NOMO-1 (cell line): ENCODE results near the gene EPM2AIP1.
"Not testable (repeated sequence)": the region's sequence is repeated elsewhere in the genome, so short reads cannot be mapped to it uniquely, and the experiment has no call there.

Experiments
- DNase-seq, 2 experiments: peaks; one replicate each; lab custom pipeline; 2025; ENCODE audit not compliant: unreplicated experiment in 2 of 2; lab: John Stamatoyannopoulos, UW

The EPM2AIP1 gene

DNA sequence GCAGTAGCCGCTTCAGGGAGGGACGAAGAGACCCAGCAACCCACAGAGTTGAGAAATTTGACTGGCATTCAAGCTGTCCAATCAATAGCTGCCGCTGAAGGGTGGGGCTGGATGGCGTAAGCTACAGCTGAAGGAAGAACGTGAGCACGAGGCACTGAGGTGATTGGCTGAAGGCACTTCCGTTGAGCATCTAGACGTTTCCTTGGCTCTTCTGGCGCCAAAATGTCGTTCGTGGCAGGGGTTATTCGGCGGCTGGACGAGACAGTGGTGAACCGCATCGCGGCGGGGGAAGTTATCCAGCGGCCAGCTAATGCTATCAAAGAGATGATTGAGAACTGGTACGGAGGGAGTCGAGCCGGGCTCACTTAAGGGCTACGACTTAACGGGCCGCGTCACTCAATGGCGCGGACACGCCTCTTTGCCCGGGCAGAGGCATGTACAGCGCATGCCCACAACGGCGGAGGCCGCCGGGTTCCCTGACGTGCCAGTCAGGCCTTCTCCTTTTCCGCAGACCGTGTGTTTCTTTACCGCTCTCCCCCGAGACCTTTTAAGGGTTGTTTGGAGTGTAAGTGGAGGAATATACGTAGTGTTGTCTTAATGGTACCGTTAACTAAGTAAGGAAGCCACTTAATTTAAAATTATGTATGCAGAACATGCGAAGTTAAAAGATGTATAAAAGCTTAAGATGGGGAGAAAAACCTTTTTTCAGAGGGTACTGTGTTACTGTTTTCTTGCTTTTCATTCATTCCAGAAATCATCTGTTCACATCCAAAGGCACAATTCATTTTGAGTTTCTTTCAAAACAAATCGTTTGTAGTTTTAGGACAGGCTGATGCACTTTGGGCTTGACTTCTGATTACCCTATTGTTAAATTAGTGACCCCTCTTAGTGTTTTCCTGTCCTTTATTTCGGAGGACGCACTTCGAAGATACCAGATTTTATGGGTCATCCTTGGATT lies 674 bp upstream of the EPM2AIP1 start, which contains the start of gene MLH1:
Gene MLH1, plus strand, starts transcription at position 193 of the 958 bp plus-strand sequence. Its CDS starts 30 bp downstream, at position 223.
- no peak for DNase-seq

DNA sequence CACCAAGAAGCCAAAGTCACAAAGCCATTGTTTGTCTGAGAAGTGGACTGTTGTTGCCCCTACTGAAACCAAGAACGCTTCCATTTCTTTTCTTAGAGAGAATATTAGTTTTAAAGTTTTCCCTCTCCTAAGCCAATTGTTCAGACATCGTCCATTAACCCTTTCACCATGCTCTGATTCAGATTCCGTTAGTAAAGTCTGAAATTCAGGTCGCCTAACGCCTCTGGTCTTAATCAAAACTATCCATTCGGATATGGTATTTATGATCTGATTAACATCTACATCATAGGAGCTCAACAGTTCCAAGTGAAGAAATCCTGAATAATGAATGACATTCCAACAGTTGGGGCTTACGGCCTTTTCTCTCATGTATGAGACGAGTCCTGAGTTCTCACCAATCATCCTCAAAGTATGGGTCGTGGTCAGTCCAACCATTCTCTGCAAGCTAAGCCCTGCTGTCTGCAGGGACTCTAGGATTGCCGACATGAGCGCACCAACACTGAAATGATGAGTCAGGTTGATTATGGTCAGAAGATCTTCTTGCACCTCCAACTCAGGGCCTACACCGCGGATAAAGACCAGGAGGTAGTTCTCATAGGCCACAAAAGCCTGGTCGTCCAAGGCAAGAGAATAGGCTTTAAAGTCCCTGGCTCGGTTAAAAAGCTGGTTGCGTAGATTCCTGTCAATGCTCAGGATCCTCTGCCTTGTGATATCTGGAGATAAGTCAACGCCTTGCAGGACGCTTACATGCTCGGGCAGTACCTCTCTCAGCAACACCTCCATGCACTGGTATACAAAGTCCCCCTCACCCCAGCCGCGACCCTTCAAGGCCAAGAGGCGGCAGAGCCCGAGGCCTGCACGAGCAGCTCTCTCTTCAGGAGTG lies 767 bp downstream of the EPM2AIP1 start:
- no peak for DNase-seq

DNA sequence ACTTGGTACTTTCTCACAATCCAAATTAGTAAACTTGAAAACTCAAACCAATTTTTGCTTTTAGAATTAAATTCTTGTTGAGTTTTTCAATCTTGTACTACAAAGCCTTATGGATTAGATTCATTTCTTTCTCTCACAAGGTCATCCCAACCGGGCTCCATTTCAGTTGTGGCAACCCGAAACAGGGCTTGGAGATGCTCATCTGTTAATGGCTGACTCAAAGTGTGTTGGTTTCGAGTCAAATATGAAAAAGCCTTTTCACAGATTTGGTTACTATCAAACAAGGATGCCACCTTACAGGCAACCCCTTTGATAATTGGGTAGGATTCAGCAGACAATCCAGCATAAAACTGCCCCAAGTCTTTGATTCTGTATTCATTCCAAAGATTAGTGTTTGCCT lies 1.8 kb downstream of the EPM2AIP1 start:
- no peak for DNase-seq

DNA sequence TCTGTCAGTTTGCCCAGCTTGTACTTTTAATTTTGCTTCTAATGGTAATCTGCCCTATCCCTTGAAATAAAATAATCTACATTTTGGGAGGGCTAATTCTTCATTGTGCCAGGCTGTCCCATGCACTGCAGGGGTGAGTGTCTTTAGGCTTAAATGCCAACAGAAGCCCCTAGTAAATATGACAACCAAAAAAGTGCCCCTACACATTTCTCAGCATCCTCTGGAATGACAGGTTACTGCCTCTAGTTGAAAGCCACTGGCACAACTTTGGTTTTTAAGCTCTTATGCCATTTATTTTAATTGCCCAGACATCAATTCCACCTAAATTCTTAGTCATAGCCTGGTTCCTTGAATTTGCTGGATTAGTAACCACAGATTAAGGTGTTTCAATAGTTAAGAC lies 3.4 kb downstream of the EPM2AIP1 start:
- no peak for DNase-seq

DNA sequence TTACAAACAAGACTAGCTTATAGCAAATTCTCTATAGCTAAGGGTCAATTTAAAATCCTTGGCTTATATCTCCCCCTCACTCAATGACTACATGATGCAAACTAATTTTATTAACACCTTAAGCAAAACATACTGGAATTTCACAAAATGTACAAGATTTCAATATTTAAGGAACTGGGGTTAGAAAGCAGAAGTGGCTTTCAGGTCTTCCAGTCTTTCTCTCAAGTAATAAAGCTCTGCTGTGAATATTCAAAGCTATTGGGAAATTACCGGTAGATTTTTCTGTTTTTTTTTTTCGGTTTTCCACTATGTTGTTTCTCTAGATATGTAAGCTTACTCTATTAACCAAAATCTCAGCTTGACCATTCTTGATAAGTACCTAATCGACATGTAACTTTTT lies 3.9 kb downstream of the EPM2AIP1 start:
- DNase-seq, result no peak

DNA sequence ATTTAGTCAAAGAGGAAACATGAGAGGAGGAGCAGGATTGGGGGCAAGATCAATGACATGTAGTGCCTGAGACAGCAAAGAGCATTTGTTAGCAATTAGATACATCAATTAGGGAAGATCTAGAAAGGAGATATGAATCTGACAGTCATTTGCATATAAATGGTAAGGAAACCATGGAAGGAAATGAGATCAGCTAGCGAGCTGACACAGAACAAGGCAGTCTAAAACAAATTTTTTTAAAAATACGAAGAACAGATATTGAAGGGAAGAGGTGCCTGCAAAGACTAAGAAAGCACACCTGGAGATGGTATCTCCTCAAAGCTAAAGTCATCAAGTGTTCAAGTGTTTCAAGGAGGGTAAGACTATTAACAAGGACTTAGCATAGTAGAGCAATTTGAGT lies 4.6 kb downstream of the EPM2AIP1 start:
- DNase-seq, result no peak

DNA sequence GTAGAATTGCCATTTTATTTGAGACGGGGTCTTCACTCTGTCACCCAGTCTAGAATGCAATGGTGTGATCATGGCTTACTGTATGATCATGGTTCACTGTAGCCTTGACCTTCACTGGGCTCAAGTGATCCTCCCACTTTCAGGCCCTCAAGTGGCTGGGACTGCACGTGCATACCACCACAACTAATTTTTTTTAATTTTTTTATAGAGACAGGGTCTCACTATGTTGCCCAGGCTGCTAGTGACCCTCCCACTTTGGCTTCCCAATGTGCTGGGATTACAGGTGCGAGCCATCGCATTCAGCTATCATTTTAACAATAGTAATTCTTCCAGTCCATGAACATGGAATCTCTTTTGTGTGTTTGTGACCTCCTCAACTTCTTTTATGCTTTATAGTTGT lies 11.9 kb downstream of the EPM2AIP1 start:
- no peak for DNase-seq

DNA sequence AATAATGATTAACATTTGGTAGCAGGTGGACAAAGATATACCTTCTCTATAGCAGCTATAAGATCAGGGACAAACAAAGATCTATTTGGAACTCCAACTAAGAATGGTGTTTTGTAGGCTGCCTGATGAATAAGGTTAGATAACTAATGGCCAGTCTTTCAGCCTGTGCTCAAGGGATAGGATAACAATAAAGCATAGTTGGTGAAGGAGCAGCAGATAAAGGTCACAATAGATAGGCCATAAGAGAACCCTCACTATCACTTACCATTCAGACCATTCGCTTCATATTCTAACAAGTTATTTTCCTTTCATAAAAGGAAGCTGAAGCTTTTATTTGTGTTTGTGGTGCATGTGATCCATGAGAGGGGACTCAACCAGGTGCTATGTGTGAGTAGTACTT lies 19.8 kb downstream of the EPM2AIP1 start:
- DNase-seq, result no peak

DNA sequence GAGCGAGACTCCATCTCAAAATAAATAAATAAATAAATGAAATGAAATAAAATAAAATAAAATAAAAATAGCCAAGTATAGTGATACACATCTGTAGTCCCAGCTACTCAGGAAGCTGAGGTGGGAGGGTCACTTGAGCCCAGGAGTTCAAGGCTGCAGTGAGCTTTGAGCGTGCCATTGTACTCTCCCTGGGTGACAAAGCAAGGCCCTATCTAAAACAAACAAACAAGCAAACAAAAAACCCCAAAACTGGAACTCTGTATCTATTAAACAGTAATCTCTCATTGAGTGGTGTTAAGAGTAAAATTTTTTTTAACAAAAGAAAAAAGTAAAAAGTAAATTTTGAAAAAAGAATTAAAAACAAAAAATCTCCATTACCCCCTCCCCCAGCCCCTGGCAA lies 20.8 kb downstream of the EPM2AIP1 start:
- no peak for DNase-seq

DNA sequence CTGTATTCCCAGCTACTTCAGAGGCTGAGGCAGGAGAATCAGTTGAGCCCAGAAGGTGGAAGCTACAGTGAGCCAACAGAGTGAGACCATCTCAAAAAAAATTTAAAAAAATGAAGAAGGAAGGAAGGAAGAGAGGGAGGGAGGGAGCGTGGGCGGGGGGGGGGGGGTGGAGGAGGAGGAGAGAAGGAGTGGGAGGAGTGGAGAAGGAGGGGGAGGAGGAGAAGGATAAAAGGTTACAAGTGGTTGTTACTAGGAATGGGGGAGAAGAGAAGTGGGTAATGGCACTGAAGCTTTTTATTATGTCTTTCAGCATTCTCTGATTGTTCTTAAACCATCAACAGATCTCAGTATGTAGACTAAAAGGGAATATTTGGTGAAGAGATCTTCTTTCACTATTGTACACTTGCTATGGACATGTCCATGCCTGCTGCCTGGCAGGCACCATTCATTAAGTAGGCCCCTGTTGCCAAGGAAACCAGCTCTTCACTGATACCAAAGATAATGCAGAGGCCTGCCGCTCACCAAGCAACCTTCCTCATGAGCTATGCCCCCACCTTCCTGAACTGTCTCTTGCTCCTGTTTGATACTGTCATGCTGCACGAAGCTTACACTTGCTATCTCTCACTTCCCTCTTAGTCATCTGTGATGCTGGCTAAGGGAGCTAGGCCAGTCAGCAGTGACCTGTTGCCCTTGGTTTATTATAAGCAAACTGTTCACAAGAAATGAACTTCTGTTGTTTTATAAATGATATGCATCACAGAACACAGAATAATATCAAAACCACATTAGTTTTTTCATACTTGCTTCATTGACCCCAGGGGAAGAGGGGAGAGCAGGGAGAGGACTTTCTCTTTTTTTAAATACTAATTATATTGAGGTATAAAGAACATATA lies 23.1 kb downstream of the EPM2AIP1 start:
- peak; percentile 70 to 91 for DNase-seq

DNA sequence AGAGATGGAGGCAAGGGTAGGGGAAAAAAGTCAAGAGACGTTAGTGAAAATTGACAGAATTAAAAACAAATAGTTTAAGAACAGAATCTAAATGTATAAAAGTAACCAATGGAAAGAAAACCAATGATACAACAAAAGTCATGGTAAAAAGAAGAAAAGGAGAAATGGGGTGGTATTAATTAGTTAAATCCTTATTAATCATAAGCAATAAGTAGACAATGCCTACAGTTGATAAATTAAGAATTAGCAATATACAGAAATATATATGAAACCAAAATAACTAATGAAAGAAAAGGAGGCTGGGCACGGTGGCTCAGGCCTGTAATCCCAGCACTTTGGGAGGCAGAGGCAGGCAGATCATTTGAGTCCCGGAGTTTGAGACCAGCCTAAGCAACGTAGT lies 23.8 kb downstream of the EPM2AIP1 start:
- no peak for DNase-seq

DNA sequence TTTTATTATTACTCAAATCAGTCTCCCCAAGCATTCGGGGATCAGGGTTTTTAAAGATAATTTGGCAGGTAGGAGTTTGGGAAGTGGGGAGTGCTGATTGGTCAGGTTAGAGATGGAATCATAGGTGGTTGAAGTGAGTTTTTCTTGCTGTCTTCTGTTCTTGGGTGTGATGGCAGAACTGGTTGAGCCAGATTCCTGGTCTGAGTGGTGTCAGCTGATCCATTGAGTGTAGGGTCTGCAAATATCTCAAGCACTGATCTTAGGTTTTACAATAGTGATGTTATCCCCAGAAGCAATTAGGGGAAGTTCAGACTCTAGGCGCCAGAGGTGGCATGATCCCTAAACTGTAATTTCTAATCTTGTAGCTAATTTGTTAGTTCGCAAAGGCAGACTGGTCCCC lies 27.5 kb downstream of the EPM2AIP1 start:
- DNase-seq, result no peak

DNA sequence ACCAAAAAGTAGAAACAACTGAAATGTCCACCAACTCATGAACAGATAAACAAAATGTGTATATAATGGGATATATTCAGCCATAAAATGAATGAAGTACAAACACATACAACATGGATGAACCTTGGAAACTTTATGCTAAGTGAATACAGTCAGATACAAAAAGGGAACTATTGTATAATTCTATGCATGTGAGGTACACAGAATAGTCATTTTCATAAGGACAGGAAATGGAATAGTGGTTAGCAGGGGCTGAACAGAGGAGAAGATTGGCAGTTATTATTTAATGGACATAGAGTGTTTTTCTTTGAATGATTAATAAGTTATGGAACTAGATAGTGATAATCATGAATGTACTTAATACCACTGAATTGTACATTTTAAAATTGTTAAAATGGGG lies 28.1 kb downstream of the EPM2AIP1 start:
- DNase-seq, result peak in 1 of 2 experiments; percentile 22

DNA sequence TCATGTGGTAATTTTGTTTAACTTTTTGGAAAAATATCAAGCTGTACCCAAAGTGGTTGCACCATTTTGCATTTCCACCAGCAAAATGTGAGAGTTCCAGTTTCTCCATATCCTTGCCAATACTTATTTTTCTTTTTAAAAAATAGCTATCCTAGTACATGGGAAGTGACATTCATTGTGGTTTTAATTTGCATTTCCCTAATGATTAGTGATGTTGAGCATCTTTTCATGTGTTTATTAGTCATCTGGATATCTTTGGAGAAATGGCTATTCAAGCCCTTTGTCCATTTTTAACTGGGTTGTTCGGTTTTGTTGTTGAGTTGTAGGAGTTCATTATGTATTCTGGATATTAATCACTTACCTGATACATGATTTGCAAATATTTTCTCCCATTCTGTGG lies 28.6 kb downstream of the EPM2AIP1 start:
- no peak for DNase-seq

DNA sequence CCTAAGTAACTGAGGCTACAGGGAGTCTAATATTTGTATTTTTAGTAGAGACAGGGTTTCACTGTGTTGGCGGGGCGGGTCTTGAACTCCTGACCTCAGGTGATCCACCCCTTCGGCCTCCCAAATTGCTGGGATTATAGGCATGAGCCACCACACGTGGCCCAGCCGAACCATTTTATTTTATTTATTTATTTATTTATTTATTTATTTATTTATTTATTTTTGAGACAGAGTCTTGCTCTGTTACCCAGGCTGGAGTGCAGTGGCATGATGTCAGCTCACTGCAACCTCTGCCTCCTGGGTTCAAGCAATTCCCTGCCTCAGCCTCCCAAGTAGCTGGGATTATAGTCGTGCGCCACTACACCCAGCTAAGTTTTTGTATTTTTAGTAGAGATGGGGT lies 29.9 kb downstream of the EPM2AIP1 start:
- DNase-seq, result not testable (repeated sequence)

DNA sequence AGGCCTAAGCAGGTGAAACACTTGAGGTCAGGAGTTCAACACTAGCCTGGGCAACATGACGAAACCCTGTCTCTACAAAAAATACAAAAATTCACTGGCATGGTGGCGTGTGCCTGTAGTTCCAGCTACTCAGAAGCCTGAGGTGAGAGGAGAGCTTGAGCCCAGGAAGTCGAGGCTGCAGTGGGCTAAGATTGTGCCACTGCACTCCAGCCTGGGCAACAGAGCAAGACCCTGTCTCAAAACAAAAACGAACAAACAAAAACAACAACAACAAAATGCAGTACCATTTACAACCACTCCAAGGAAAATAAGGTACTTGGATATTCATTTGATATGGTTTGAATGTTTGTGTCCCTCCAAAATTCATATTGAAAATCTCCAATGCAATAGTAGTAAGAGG lies 32.4 kb downstream of the EPM2AIP1 start:
- DNase-seq, result no peak

DNA sequence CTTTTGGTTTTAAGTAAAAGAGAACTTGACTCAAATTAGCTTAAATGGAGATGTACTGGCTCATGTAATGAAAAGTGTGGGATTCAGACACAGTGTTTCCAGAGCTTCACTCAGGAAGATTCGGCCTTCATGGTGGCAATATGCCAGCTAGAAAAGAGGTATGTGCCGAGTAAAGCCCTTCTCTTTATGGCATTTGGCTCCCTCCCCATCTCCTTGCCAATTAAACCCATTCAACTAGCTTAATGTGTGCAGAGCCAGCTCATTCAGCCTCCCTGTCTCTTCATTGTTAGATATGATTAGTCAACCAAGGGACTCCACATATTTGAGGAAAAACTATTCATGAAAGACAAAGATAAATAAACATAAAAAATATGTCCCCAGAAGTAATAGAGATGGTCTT lies 33.1 kb downstream of the EPM2AIP1 start:
- no peak for DNase-seq

DNA sequence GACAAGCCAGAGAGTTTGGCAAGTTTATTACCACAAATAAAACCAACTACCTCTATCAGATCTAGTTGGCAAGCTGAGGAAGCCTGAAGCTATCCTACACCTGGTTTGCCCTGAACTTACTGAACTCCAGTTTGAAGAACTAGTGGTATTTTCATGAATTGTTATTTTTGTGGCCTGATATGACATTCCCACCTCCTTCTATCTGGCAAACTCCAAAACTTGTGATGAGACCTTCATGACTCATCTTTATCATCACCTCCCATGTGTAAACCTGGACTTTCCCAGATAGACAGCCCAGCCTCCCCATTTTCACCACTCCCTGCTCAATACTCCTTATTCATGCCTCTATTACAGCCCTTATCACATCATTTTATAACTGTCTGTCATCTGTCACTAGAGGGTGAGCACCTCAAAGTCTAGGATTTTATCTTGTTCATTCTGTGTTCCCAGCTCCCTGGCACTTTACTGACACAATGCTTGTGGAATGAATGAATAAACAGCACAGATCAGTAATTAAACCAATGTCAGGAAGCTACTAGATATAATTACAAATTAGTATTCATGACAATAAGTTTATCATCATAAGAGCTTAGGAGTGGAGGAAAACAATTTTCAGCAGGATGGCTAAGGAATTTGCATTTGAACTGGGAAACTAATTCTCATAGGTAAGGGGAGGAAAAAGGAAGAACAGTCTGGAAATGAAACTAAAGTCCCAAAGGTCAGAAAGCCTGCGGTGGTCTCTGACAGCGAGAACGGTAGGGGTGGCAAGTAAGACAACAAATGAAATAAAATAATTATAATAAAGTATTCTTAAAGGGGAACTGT lies 34.9 kb downstream of the EPM2AIP1 start:
- no peak for DNase-seq

DNA sequence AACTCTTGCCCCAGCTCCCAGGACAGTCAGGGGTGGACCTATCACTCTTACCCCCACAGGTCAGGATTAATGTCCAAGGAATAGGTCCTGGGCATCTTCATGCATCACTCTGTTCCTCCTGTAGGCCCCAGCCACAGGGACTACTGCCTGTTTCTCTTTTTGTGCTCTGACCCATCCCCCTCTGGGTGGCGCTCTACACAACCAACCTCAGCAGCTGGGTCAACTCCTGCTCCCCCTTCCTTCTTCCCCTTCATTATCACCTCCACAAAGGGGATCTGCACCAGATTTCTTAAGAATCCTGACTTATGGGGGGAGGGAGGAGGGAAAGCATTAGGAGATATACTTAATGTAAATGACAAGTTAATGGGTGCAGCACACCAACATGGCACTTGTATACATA lies 35.9 kb downstream of the EPM2AIP1 start:
- no peak for DNase-seq

DNA sequence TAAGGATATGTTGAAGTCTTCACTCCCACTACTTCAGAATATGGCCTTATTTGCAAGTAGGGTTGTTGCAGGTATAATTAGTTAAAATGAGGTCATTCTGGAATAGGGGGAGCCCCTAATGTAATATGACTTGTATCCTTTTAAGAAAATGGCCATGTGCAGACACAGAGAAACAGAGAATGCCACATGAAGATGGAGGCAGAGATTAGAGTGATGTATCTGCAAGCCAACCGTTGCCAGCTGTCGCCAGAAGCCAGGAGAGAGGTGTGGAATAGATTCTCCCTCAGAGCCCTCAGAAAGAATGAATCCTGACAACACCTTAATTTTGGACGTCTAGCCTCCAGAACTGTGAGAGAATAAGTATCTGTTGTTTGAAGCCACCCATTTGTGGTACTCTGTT lies 36.8 kb downstream of the EPM2AIP1 start:
- DNase-seq, result no peak
